Measurements from ENCODE around the gene PPP1R14D. TPM values are rescaled to one million over a fixed set of nuclear protein-coding genes. Genes with fewer than 3 reads are reported as not detected.
A peak's percentile ranks its signal among the peaks of the same experiment; 100 is the strongest.

The PPP1R14D gene
- total and polyA plus RNA-seq, 2 experiments from 2014 or later: not detected

GRCh38 chr15:40808861-40809450, 19.6 kb downstream of the PPP1R14D start:
- Histone ChIP-seq H3K4me3 (no peak overlapping the region), H3K36me3 (ENCODE audit: low read depth) (no peaks in the 10 kb centered on the region), H3K27me3 (replicated peaks; ENCODE audit: insufficient read depth) (no peaks in the 10 kb centered on the region), H3K9ac (no peak overlapping the region), H3F3A (ENCODE audit: insufficient read depth) (no peaks in the 10 kb centered on the region), H3K9me2 (ENCODE audit: insufficient read depth) (no peaks in the 10 kb centered on the region), H2AFZ (no peak overlapping the region), H4K20me1 (ENCODE audit: insufficient read depth) (no peaks in the 10 kb centered on the region), H3K4me2 (ENCODE audit: unreplicated experiment) (no peak overlapping the region), H3K27ac (no peak overlapping the region), H3K79me2 (ENCODE audit: insufficient read depth) (peaks cover 36% of the 10 kb centered on the region), H3K9me3 (ENCODE audit: low read depth) (no peaks in the 10 kb centered on the region), H3K4me1 (ENCODE audit: insufficient read depth) (peaks cover 5% of the 10 kb centered on the region)
- WGBS, 2 experiments (ENCODE audit: low coverage in 1 of 2, low lambda C conversion rate in 2 of 2, missing lambda C conversion rate in 2 of 2): 74 to 77% methylated on average over 8 of the region's 8 CpGs
- DNase-seq: no peak
- no peak for TF ChIP-seq EZH2 (IDR thresholded peaks at IDR 0.05; ENCODE audit: insufficient read depth, poor library complexity, severe bottlenecking)
- no peak for TF ChIP-seq EZH2phosphoT487 (IDR thresholded peaks at IDR 0.05; ENCODE audit: insufficient read depth, low read depth)
- in situ Hi-C loops (cut with MboI): no loop called here

- Histone ChIP-seq H3K27ac (no peak overlapping the region), H3K9me3 (ENCODE audit: low read depth) (no peaks in the 10 kb centered on the region), H3K4me2 (ENCODE audit: unreplicated experiment) (peak overlapping the region; percentile 85), H3K4me1 (ENCODE audit: insufficient read depth) (peaks cover 5% of the 10 kb centered on the region), H4K20me1 (ENCODE audit: insufficient read depth) (no peaks in the 10 kb centered on the region), H3K9me2 (ENCODE audit: insufficient read depth) (no peaks in the 10 kb centered on the region), H3K79me2 (ENCODE audit: insufficient read depth) (peaks cover 46% of the 10 kb centered on the region), H3K27me3 (replicated peaks; ENCODE audit: insufficient read depth) (no peaks in the 10 kb centered on the region), H3K36me3 (ENCODE audit: low read depth) (no peaks in the 10 kb centered on the region), H3K9ac (peak overlapping the region; percentile 55), H3F3A (ENCODE audit: insufficient read depth) (no peaks in the 10 kb centered on the region), H2AFZ (peak overlapping the region; percentile 100), H3K4me3 (peak overlapping the region; percentile 97)
- TF ChIP-seq EZH2phosphoT487 (IDR thresholded peaks at IDR 0.05; ENCODE audit: insufficient read depth, low read depth) (no peak), EZH2 (IDR thresholded peaks at IDR 0.05; ENCODE audit: insufficient read depth, poor library complexity, severe bottlenecking) (no peak)
- WGBS, 2 experiments (ENCODE audit: low coverage in 1 of 2, low lambda C conversion rate in 2 of 2, missing lambda C conversion rate in 2 of 2): 63 to 64% methylated on average over 19 of the region's 19 CpGs
- in situ Hi-C loops (cut with MboI): no loop called here
- no peak for DNase-seq
Observed at GRCh38 chr15:40807888-40808461, 20.5 kb downstream of the PPP1R14D start.

- Histone ChIP-seq H3K27me3 (replicated peaks; ENCODE audit: insufficient read depth) (no peaks in the 10 kb centered on the region), H3K4me3 (peak within 1 kb of the TSS; percentile 97), H3K36me3 (ENCODE audit: low read depth) (no peaks in the 10 kb centered on the region), H3K79me2 (ENCODE audit: insufficient read depth) (peaks cover 53% of the 10 kb centered on the region), H3K4me2 (ENCODE audit: unreplicated experiment) (peak within 1 kb of the TSS; percentile 100), H4K20me1 (ENCODE audit: insufficient read depth) (no peaks in the 10 kb centered on the region), H3F3A (ENCODE audit: insufficient read depth) (no peaks in the 10 kb centered on the region), H2AFZ (peak within 1 kb of the TSS; percentile 100), H3K4me1 (ENCODE audit: insufficient read depth) (peaks cover 5% of the 10 kb centered on the region), H3K27ac (peak within 1 kb of the TSS; percentile 65), H3K9me2 (ENCODE audit: insufficient read depth) (no peaks in the 10 kb centered on the region), H3K9me3 (ENCODE audit: low read depth) (no peaks in the 10 kb centered on the region), H3K9ac (peak within 1 kb of the TSS; percentile 85)
- peak; percentile 100 for DNase-seq
- WGBS, 2 experiments (ENCODE audit: low coverage in 1 of 2, low lambda C conversion rate in 2 of 2, missing lambda C conversion rate in 2 of 2): 1% methylated on average over 61 to 62 of the region's 64 CpGs
- TF ChIP-seq EZH2 (IDR thresholded peaks at IDR 0.05; ENCODE audit: insufficient read depth, poor library complexity, severe bottlenecking): no peak
- no peak for TF ChIP-seq EZH2phosphoT487 (IDR thresholded peaks at IDR 0.05; ENCODE audit: insufficient read depth, low read depth)
- in situ Hi-C loops (cut with MboI): no loop called here
Observed at GRCh38 chr15:40807028-40807887, 21.2 kb downstream of the PPP1R14D start, which contains the start of the genes DNAJC17 and ZFYVE19. Gene DNAJC17 (minus strand): TSS chr15:40807473. CDS start chr15:40807446, 27 bp downstream. Gene ZFYVE19 (plus strand): TSS chr15:40807089. CDS start chr15:40807590, 501 bp downstream.

- in situ Hi-C loops (cut with MboI): no loop called here
- H3K9me3 ChIP-seq (ENCODE audit: low read depth): no peaks in the 10 kb centered on the region
- peak overlapping the region; percentile 97 for H3K4me3 ChIP-seq
- H3K9me2 ChIP-seq (ENCODE audit: insufficient read depth): no peaks in the 10 kb centered on the region
- peak overlapping the region; percentile 100 for H2AFZ ChIP-seq
- H3K9ac ChIP-seq: peak overlapping the region; percentile 85
- H4K20me1 ChIP-seq (ENCODE audit: insufficient read depth): no peaks in the 10 kb centered on the region
- no peak for TF ChIP-seq EZH2 (IDR thresholded peaks at IDR 0.05; ENCODE audit: insufficient read depth, poor library complexity, severe bottlenecking)
- no peak for TF ChIP-seq EZH2phosphoT487 (IDR thresholded peaks at IDR 0.05; ENCODE audit: insufficient read depth, low read depth)
- H3K27ac ChIP-seq: 0 out of 2 replicates have a peak overlapping the region, but pooled peaks have one; percentile 65
- peak overlapping the region; percentile 100 for H3K4me2 ChIP-seq (ENCODE audit: unreplicated experiment)
- no peaks in the 10 kb centered on the region for H3F3A ChIP-seq (ENCODE audit: insufficient read depth)
- peaks cover 59% of the 10 kb centered on the region for H3K79me2 ChIP-seq (ENCODE audit: insufficient read depth)
- no peak for DNase-seq
- H3K27me3 ChIP-seq (replicated peaks; ENCODE audit: insufficient read depth): no peaks in the 10 kb centered on the region
- WGBS, 2 experiments (ENCODE audit: low coverage in 1 of 2, low lambda C conversion rate in 2 of 2, missing lambda C conversion rate in 2 of 2): 0 to 2% methylated on average over 2 of the region's 2 CpGs
- H3K4me1 ChIP-seq (ENCODE audit: insufficient read depth): peaks cover 5% of the 10 kb centered on the region
- no peaks in the 10 kb centered on the region for H3K36me3 ChIP-seq (ENCODE audit: low read depth)
Observed at GRCh38 chr15:40806672-40807027, 21.9 kb downstream of the PPP1R14D start.

Measured in GM23248 (cell line).